Endothelial cell (in vitro differentiated cells): ENCODE data around the gene HEXB. TPM values are rescaled to one million over a fixed set of nuclear protein-coding genes. Genes with fewer than 3 reads are reported as not detected.

Experiments used
- DNase-seq: peaks from one replicate; pipeline ENCODE4 v3.0.0; 2021; ENCODE audit warnings: low spot score
- H3K27ac Mint-ChIP-seq: one replicate; pipeline ENCODE4 v1.8.0; 2021; ENCODE audit warnings: mixed read lengths, inconsistent platforms; ENCODE audit not compliant: unreplicated experiment
- H3K27me3 Mint-ChIP-seq: one replicate; pipeline ENCODE4 v1.8.0; 2021; ENCODE audit warnings: mild to moderate bottlenecking, moderate library complexity, mixed read lengths, inconsistent platforms; ENCODE audit not compliant: unreplicated experiment
- H3K36me3 Mint-ChIP-seq: one replicate; pipeline ENCODE4 v1.8.0; 2021; ENCODE audit warnings: mild to moderate bottlenecking, low read depth, mixed read lengths, inconsistent platforms; ENCODE audit not compliant: unreplicated experiment
- H3K4me1 Mint-ChIP-seq: one replicate; pipeline ENCODE4 v1.8.0; 2021; ENCODE audit warnings: mild to moderate bottlenecking, mixed read lengths, inconsistent platforms; ENCODE audit not compliant: unreplicated experiment
- H3K4me3 Mint-ChIP-seq: one replicate; pipeline ENCODE4 v1.8.0; 2021; ENCODE audit warnings: mild to moderate bottlenecking, mixed read lengths, inconsistent platforms; ENCODE audit not compliant: unreplicated experiment
- H3K9me3 Mint-ChIP-seq: one replicate; pipeline ENCODE4 v1.8.0; 2021; ENCODE audit warnings: mixed read lengths, inconsistent platforms; ENCODE audit not compliant: unreplicated experiment
- CTCF ChIP-seq: fragments of 200-600 bp; sonication (generic); IDR thresholded peaks from one replicate; pipeline ENCODE4 v1.5.0; 2021; ENCODE audit warnings: antibody characterized with exemption; ENCODE audit not compliant: unreplicated experiment
- total RNA-seq: library from RNA; stranded (reverse); fragmentation: NEBNext Ultra II Directional; extraction: Animal tissue kit (Norgen Biotek cat#: 25700); gene quantifications from one replicate; pipeline ENCODE4 v1.2.1, GENCODE V29; 2021; ENCODE audit not compliant: unreplicated experiment

The HEXB gene
- total RNA-seq, 1 donor from 2014 or later = 79.4 TPM

GRCh38 chr5:74641735-74642542 lies 43.1 kb upstream of the HEXB start:
- Mint-ChIP-seq H3K27me3 (peaks cover 4% of the 10 kb centered on the region), H3K4me1 (peaks cover 54% of the 10 kb centered on the region), H3K9me3 (no peaks in the 10 kb centered on the region), H3K27ac (peak overlapping the region; percentile 84), H3K36me3 (peaks cover 17% of the 10 kb centered on the region), H3K4me3 (peak overlapping the region; percentile 100)
- TF ChIP-seq CTCF = peak; percentile 29
- peak; percentile 38 for DNase-seq

- H3K4me1 Mint-ChIP-seq = peaks cover 49% of the 10 kb centered on the region
- no peak for DNase-seq
- peaks cover 4% of the 10 kb centered on the region for H3K27me3 Mint-ChIP-seq
- H3K36me3 Mint-ChIP-seq = peaks cover 15% of the 10 kb centered on the region
- no peaks in the 10 kb centered on the region for H3K9me3 Mint-ChIP-seq
- TF ChIP-seq CTCF = no peak
- H3K4me3 Mint-ChIP-seq = no peak overlapping the region
- peak overlapping the region; percentile 93 for H3K27ac Mint-ChIP-seq
These were observed 42.5 kb upstream of the HEXB start for GRCh38 chr5:74642543-74642863.

GRCh38 chr5:74643111-74643562 lies 41.9 kb upstream of the HEXB start:
- peaks cover 12% of the 10 kb centered on the region for H3K36me3 Mint-ChIP-seq
- TF ChIP-seq CTCF = no peak
- peak overlapping the region; percentile 93 for H3K27ac Mint-ChIP-seq
- no peak overlapping the region for H3K4me3 Mint-ChIP-seq
- peaks cover 4% of the 10 kb centered on the region for H3K27me3 Mint-ChIP-seq
- no peaks in the 10 kb centered on the region for H3K9me3 Mint-ChIP-seq
- no peak for DNase-seq
- peaks cover 45% of the 10 kb centered on the region for H3K4me1 Mint-ChIP-seq

- no peaks in the 10 kb centered on the region for H3K36me3 Mint-ChIP-seq
- H3K4me1 Mint-ChIP-seq = peaks cover 28% of the 10 kb centered on the region
- no peak for TF ChIP-seq CTCF
- no peak overlapping the region for H3K4me3 Mint-ChIP-seq
- no peak for DNase-seq
- no peak overlapping the region for H3K27ac Mint-ChIP-seq
- no peaks in the 10 kb centered on the region for H3K27me3 Mint-ChIP-seq
- H3K9me3 Mint-ChIP-seq = no peaks in the 10 kb centered on the region
These were observed 37.9 kb upstream of the HEXB start for GRCh38 chr5:74647096-74647495.

- peak; percentile 73 for TF ChIP-seq CTCF
- DNase-seq = no peak
- Mint-ChIP-seq H3K27me3 (no peaks in the 10 kb centered on the region), H3K27ac (no peak overlapping the region), H3K9me3 (no peaks in the 10 kb centered on the region), H3K36me3 (no peaks in the 10 kb centered on the region), H3K4me3 (no peak overlapping the region), H3K4me1 (peaks cover 11% of the 10 kb centered on the region)
These were observed 36.2 kb upstream of the HEXB start for GRCh38 chr5:74648835-74649293.
